ENCODE data around the gene CAPN14. TPM values are rescaled to one million over a fixed set of nuclear protein-coding genes. Genes with fewer than 3 reads are reported as not detected.

The CAPN14 gene
- total RNA-seq, 2 experiments from 2014 or later: 0.20 to 0.30 TPM

DNA sequence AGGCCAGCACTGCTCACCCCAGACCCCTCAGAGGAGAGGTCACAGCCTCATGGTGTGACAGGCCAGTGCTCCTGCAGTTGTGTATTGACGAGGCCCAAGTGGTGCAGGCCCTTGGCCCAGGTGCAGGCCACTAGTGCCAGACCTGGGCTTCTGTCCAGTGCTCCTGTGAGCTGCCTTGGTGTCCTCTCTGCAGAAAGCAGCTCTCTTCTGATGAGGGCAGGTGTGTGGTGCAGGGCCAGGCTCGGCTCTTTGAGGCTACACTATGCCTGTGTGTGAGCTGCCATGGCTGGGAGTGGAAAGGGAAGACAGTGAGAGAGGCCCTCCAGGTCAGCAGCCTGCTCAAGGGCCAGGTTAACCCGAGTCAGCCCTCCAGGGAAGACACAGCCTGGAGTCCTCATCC is 33.7 kb upstream of the CAPN14 start:
- Histone ChIP-seq H3K9me3 (ENCODE audit: control insufficient read depth in 1 of 2, insufficient read depth in 1 of 2, low read length in 2 of 2) (no peaks in the 10 kb centered on the region), H3K36me3 (ENCODE audit: insufficient read depth, low read length) (peaks cover 3% of the 10 kb centered on the region), H3K4me1 (ENCODE audit: insufficient read depth, low read length) (no peaks in the 10 kb centered on the region), H3K27me3 (ENCODE audit: control insufficient read depth in 1 of 2, insufficient read depth in 2 of 2, low read length in 2 of 2) (no peaks in the 10 kb centered on the region), H3K27ac (ENCODE audit: low read depth in 1 of 2, low read length in 2 of 2) (no peak overlapping the region), H3K4me3 (ENCODE audit: low read length) (no peak overlapping the region)
- TF ChIP-seq, protein P1, sequence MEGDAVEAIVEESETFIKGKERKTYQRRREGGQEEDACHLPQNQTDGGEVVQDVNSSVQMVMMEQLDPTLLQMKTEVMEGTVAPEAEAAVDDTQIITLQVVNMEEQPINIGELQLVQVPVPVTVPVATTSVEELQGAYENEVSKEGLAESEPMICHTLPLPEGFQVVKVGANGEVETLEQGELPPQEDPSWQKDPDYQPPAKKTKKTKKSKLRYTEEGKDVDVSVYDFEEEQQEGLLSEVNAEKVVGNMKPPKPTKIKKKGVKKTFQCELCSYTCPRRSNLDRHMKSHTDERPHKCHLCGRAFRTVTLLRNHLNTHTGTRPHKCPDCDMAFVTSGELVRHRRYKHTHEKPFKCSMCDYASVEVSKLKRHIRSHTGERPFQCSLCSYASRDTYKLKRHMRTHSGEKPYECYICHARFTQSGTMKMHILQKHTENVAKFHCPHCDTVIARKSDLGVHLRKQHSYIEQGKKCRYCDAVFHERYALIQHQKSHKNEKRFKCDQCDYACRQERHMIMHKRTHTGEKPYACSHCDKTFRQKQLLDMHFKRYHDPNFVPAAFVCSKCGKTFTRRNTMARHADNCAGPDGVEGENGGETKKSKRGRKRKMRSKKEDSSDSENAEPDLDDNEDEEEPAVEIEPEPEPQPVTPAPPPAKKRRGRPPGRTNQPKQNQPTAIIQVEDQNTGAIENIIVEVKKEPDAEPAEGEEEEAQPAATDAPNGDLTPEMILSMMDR (IDR thresholded peaks at IDR 0.05): no peak
- no peaks in the 10 kb centered on the region for H3K4me1 Mint-ChIP-seq (ENCODE audit: low read depth)
- POLR2A ChIA-PET: no interaction called here
- no peak overlapping the region for H3K4me3 Mint-ChIP-seq
- no peaks in the 10 kb centered on the region for H3K27me3 Mint-ChIP-seq
- CTCF ChIA-PET: no interaction called here
- DNase-seq (no peak), ATAC-seq (ENCODE audit: poor library complexity) (no peak)
- no peaks in the 10 kb centered on the region for H3K9me3 Mint-ChIP-seq
- no peak overlapping the region for H3K27ac Mint-ChIP-seq
- peaks cover 5% of the 10 kb centered on the region for H3K36me3 Mint-ChIP-seq (ENCODE audit: low read depth)
- intact Hi-C loops (cut with DNase I, micrococcal nuclease): no loop called here

DNA sequence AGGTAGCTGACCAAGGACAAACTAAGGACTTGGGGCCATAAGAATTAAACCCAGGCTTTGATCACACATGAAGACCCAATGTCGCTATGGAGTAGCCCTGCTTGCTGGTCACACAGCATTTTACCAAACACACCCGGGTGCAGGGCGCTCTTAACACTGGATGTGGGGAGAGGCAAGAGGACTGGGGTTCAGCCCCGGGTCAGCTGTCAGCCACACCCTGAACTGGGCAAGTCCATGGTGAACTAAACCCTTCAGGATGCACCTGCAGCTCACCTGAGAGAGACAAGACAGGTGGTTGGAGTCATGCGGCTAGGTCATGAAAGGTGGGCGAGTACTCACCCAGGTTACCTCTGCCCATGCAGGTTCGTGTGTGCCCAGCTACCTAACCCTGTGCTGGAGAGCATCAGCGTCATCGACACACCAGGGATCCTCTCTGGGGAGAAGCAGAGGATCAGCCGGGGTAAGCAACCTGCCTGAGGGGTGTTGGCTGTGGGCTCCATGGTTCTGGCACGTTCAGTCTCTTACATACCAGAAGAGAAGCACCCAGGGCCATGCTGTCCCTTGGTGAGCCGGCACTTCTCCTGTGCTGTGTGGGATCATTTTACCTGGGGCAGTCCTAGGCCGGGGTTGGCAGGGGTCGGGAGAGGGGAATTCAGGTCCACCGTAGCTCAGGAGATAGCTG is 31.8 kb upstream of the CAPN14 start:
- Mint-ChIP-seq H3K36me3 (ENCODE audit: low read depth) (peaks cover 9% of the 10 kb centered on the region), H3K27me3 (no peaks in the 10 kb centered on the region), H3K9me3 (no peaks in the 10 kb centered on the region), H3K4me1 (ENCODE audit: low read depth) (no peaks in the 10 kb centered on the region), H3K27ac (no peak overlapping the region), H3K4me3 (no peak overlapping the region)
- Histone ChIP-seq H3K9me3 (ENCODE audit: control insufficient read depth in 1 of 2, insufficient read depth in 1 of 2, low read length in 2 of 2) (no peaks in the 10 kb centered on the region), H3K4me3 (ENCODE audit: low read length) (no peak overlapping the region), H3K4me1 (ENCODE audit: insufficient read depth, low read length) (no peaks in the 10 kb centered on the region), H3K27me3 (ENCODE audit: control insufficient read depth in 1 of 2, insufficient read depth in 2 of 2, low read length in 2 of 2) (no peaks in the 10 kb centered on the region), H3K27ac (ENCODE audit: low read depth in 1 of 2, low read length in 2 of 2) (no peak overlapping the region), H3K36me3 (ENCODE audit: insufficient read depth, low read length) (peaks cover 6% of the 10 kb centered on the region)
- ATAC-seq (ENCODE audit: poor library complexity) (no peak), DNase-seq (no peak)
- POLR2A ChIA-PET: no interaction called here
- CTCF ChIA-PET: no interaction called here
- TF ChIP-seq, protein P1 (IDR thresholded peaks at IDR 0.05): no peak
- intact Hi-C loops (cut with DNase I, micrococcal nuclease): no loop called here

DNA sequence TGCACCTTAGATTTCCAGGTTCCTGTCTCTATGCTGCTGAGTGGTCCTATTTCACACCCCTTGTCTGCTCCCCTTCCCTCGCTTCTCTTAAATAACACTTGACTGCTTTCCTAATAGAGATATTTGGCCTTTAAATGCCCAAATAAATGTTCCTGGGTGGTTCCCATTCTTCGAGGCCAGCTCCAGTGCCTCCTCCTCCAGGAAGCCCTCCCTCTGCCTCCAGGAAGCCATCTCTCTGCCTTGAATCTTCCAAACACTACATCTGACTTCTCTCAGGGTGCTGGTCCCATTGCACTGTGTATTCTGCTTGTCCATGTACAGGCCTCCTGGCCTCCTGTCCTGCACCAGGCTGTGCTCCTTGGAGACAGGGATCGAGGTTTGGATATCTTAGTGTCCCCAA is 30.8 kb upstream of the CAPN14 start:
- H3K36me3 Mint-ChIP-seq (ENCODE audit: low read depth): peaks cover 12% of the 10 kb centered on the region
- CTCF ChIA-PET: no interaction called here
- DNase-seq: no peak
- Histone ChIP-seq H3K9me3 (ENCODE audit: control insufficient read depth in 1 of 2, insufficient read depth in 1 of 2, low read length in 2 of 2) (no peaks in the 10 kb centered on the region), H3K4me1 (ENCODE audit: insufficient read depth, low read length) (no peaks in the 10 kb centered on the region), H3K27ac (ENCODE audit: low read depth in 1 of 2, low read length in 2 of 2) (no peak overlapping the region), H3K4me3 (ENCODE audit: low read length) (no peak overlapping the region), H3K27me3 (ENCODE audit: control insufficient read depth in 1 of 2, insufficient read depth in 2 of 2, low read length in 2 of 2) (no peaks in the 10 kb centered on the region), H3K36me3 (ENCODE audit: insufficient read depth, low read length) (peaks cover 6% of the 10 kb centered on the region)
- no peaks in the 10 kb centered on the region for H3K4me1 Mint-ChIP-seq (ENCODE audit: low read depth)
- TF ChIP-seq, protein P1 (IDR thresholded peaks at IDR 0.05): no peak
- POLR2A ChIA-PET: no interaction called here
- intact Hi-C loops (cut with DNase I, micrococcal nuclease): no loop called here
- no peak for ATAC-seq (ENCODE audit: poor library complexity)
- no peaks in the 10 kb centered on the region for H3K9me3 Mint-ChIP-seq
- no peak overlapping the region for H3K27ac Mint-ChIP-seq
- no peak overlapping the region for H3K4me3 Mint-ChIP-seq
- no peaks in the 10 kb centered on the region for H3K27me3 Mint-ChIP-seq
